Lower leg skin (tissue), 3 donors: ENCODE results near the gene TMEM145.

ENCODE experiments used
- CTCF ChIP-seq, 3 donors: fragments of 450-650 bp; IDR thresholded peaks; one replicate each; pipeline ENCODE4 v1.5.1; 2016; ENCODE audit warnings: antibody characterized with exemption in 3 of 3, mild to moderate bottlenecking in 3 of 3, moderate library complexity in 2 of 3
- POLR2A ChIP-seq, 2 donors: fragments of 450-650 bp; IDR thresholded peaks; one replicate each; pipeline ENCODE4 v1.6.1; 2016 to 2017; ENCODE audit warnings: antibody characterized with exemption in 2 of 2, mild to moderate bottlenecking in 1 of 2, moderate library complexity in 1 of 2

GRCh38 chr19:42313096-42313839 is at the start of gene TMEM145:
- TF ChIP-seq CTCF (IDR thresholded peaks at IDR 0.05): no peak
- TF ChIP-seq POLR2A (IDR thresholded peaks at IDR 0.05): no peak
